ENCODE measurements around the gene FCRL2.

The FCRL2 gene

GRCh38 chr1:157776971-157777391 lies at the start of gene FCRL2:
Gene FCRL2, minus strand, starts transcription at chr1:157777132. Its CDS starts 59 bp downstream, at chr1:157777073.
- DNase-seq (ENCODE audit: low read depth), result no peak

GRCh38 chr1:157820299-157820698 lies 43.4 kb upstream of the FCRL2 start:
- no peak for DNase-seq (ENCODE audit: low read depth)

- DNase-seq (ENCODE audit: low read depth), result no peak
Observed at GRCh38 chr1:157819896-157820295, 43.0 kb upstream of the FCRL2 start, which contains the start of gene FCRL1. Gene FCRL1, minus strand, starts transcription at chr1:157820120. Its CDS starts 83 bp downstream, at chr1:157820037.

- no peak for DNase-seq (ENCODE audit: low read depth)
Observed at GRCh38 chr1:157819215-157819614, 42.3 kb upstream of the FCRL2 start.

- no peak for DNase-seq (ENCODE audit: low read depth)
Observed at GRCh38 chr1:157813269-157813668, 36.3 kb upstream of the FCRL2 start.

GRCh38 chr1:157806431-157807149 lies 29.7 kb upstream of the FCRL2 start:
- DNase-seq (ENCODE audit: low read depth), result no peak

- DNase-seq (ENCODE audit: low read depth), result no peak
Observed at GRCh38 chr1:157803851-157804250, 26.9 kb upstream of the FCRL2 start.

- no peak for DNase-seq (ENCODE audit: low read depth)
Observed at GRCh38 chr1:157799996-157800395, 23.1 kb upstream of the FCRL2 start.

GRCh38 chr1:157798211-157798610 lies 21.3 kb upstream of the FCRL2 start:
- no peak for DNase-seq (ENCODE audit: low read depth)

- no peak for DNase-seq (ENCODE audit: low read depth)
Observed at GRCh38 chr1:157785248-157785647, 8.3 kb upstream of the FCRL2 start.

- DNase-seq (ENCODE audit: low read depth), result no peak
Observed at GRCh38 chr1:157784801-157785200, 7.9 kb upstream of the FCRL2 start.

- no peak for DNase-seq (ENCODE audit: low read depth)
Observed at GRCh38 chr1:157782931-157783330, 6.0 kb upstream of the FCRL2 start.

GRCh38 chr1:157781048-157781447 lies 4.1 kb upstream of the FCRL2 start:
- no peak for DNase-seq (ENCODE audit: low read depth)

- DNase-seq (ENCODE audit: low read depth), result no peak
Observed at GRCh38 chr1:157775101-157775870, 1.6 kb downstream of the FCRL2 start.

- DNase-seq (ENCODE audit: low read depth), result no peak
Observed at GRCh38 chr1:157774412-157774811, 2.5 kb downstream of the FCRL2 start.

GRCh38 chr1:157773493-157774350 lies 3.2 kb downstream of the FCRL2 start:
- no peak for DNase-seq (ENCODE audit: low read depth)

- no peak for DNase-seq (ENCODE audit: low read depth)
Observed at GRCh38 chr1:157771661-157772425, 5.1 kb downstream of the FCRL2 start.

GRCh38 chr1:157770442-157771043 lies 6.4 kb downstream of the FCRL2 start:
- DNase-seq (ENCODE audit: low read depth), result no peak

GRCh38 chr1:157766792-157767191 lies 10.1 kb downstream of the FCRL2 start:
- no peak for DNase-seq (ENCODE audit: low read depth)

- DNase-seq (ENCODE audit: low read depth), result no peak
Observed at GRCh38 chr1:157758018-157758417, 18.9 kb downstream of the FCRL2 start.

GRCh38 chr1:157753611-157754010 lies 23.3 kb downstream of the FCRL2 start:
- DNase-seq (ENCODE audit: low read depth), result no peak
